ENCODE measurements around the gene PRSS22.
"Not testable (repeated sequence)": the region's sequence is repeated elsewhere in the genome, so short reads cannot be mapped to it uniquely, and the experiment has no call there.

The PRSS22 gene

GRCh38 chr16:2857451-2858244 lies at the start of gene PRSS22:
Gene PRSS22 (minus strand): TSS chr16:2858170. CDS start chr16:2858104, 66 bp downstream.
- no peak for DNase-seq (ENCODE audit: low spot score)

- DNase-seq (ENCODE audit: low spot score): not testable (repeated sequence)
These were observed 49.2 kb upstream of the PRSS22 start for GRCh38 chr16:2907084-2907753.

- DNase-seq (ENCODE audit: low spot score): peak; percentile 99
These were observed 48.0 kb upstream of the PRSS22 start for GRCh38 chr16:2905988-2906387.

GRCh38 chr16:2905241-2905987 lies 47.4 kb upstream of the PRSS22 start:
- peak; percentile 100 for DNase-seq (ENCODE audit: low spot score)

GRCh38 chr16:2904922-2905240 lies 46.9 kb upstream of the PRSS22 start:
- DNase-seq (ENCODE audit: low spot score): no peak

GRCh38 chr16:2904100-2904921 lies 46.3 kb upstream of the PRSS22 start:
- DNase-seq (ENCODE audit: low spot score): peak; percentile 80

- no peak for DNase-seq (ENCODE audit: low spot score)
These were observed 44.6 kb upstream of the PRSS22 start for GRCh38 chr16:2902337-2903130.

- DNase-seq (ENCODE audit: low spot score): no peak
These were observed 42.6 kb upstream of the PRSS22 start for GRCh38 chr16:2900526-2901075.

- no peak for DNase-seq (ENCODE audit: low spot score)
These were observed 41.6 kb upstream of the PRSS22 start for GRCh38 chr16:2899564-2900072.

GRCh38 chr16:2898831-2899563 lies 41.0 kb upstream of the PRSS22 start:
- no peak for DNase-seq (ENCODE audit: low spot score)

- DNase-seq (ENCODE audit: low spot score): no peak
These were observed 39.1 kb upstream of the PRSS22 start for GRCh38 chr16:2897110-2897509.

GRCh38 chr16:2896480-2897010 lies 38.6 kb upstream of the PRSS22 start:
- no peak for DNase-seq (ENCODE audit: low spot score)

GRCh38 chr16:2895813-2896212 lies 37.8 kb upstream of the PRSS22 start:
- DNase-seq (ENCODE audit: low spot score): no peak

- DNase-seq (ENCODE audit: low spot score): no peak
These were observed 36.3 kb upstream of the PRSS22 start for GRCh38 chr16:2894231-2894630.

- no peak for DNase-seq (ENCODE audit: low spot score)
These were observed 26.1 kb upstream of the PRSS22 start for GRCh38 chr16:2884041-2884451.

GRCh38 chr16:2883458-2883908 lies 25.5 kb upstream of the PRSS22 start:
- DNase-seq (ENCODE audit: low spot score): no peak

GRCh38 chr16:2882650-2883457 lies 24.9 kb upstream of the PRSS22 start, which contains the start of gene FLYWCH2:
Gene FLYWCH2 (plus strand): TSS chr16:2883215. CDS start chr16:2896450, 13,235 bp downstream.
- peak; percentile 94 for DNase-seq (ENCODE audit: low spot score)
